ENCODE measurements around the gene DHRS7.

DHRS7 gene

DNA sequence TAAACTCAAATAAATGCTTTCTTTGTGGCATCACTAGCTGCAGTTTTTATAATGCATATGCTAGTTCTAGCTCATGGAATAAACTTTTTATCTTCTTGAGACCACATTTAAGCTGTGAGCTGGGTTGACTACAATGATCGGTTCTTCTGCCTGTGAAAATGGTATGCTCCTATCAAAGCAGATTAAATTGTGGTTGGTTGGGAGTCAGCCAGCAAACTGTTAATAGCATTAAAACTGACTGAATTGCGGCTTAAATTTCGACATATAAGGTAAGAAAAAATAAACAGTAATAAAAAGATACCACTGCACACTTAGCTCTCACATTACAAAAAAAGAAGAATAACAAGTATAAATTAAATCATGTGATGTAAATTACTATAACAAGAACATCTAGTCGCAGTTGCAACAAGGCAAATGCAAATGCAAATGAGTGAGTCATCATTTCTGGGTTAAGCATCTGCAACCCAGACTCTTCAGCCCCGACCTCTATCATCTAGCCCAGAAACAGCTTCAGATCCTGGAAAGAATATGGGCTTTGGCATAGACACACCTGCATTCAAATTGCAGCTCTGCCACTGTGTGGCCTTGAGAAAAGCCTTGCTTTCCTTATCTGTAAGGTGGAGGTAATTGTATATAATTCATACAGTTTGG is 19.8 kb upstream of the DHRS7 start:
- no peak for DNase-seq (ENCODE audit: low read depth)

DNA sequence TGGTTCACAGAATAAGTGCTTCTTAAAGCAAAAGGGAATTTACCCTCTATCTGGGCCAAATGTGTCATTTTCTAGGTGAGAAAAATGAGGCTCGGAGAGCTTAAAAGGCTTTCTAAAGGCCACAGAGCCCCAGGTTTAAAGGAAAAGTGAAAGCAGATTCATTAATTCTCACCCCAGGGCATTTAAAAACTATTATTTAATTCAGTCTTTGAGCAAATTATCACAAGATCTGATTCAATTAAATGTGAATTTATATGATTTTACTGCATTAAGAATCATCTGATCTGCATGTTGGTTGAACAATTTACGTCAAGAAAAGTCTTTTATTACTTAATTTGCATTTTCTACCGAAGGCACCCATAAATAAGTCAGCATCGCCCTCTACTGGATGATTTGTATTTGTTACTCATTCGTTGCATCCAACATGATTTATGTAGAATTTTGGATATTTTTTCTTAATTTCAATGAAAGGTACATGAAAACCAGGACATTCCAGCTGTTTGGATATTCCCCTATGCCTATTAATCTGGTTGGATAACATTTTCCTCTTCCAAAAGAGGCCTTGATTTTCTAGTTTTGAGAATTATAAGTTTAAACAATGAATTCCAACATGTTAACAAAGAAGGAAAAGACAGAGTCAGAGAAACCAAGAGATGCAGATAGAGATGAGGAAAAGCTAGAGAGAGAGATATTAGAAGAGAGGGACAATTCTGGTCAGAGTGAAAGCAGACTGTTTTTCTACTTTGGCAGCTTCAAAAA is 19.1 kb upstream of the DHRS7 start:
- no peak for DNase-seq (ENCODE audit: low read depth)

DNA sequence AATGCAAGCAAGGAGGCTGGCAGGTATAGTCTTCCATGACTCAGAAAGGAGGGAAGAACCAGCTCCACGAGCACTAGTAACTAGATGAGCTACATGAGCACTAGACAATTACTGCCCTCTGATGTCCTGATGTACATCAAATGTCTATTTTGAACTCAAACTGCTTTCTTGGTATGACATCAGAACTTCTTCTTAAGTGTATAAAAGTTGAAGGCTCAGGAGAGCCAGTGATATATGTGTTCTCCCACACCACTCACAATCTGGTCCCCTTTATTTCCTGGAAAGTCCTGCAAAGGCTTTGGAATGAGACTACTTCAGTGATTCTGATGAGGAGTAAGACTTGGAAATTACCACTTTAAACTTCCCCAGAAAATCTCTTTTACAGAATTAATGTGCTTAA is 18.5 kb upstream of the DHRS7 start:
- DNase-seq (ENCODE audit: low read depth) = no peak

DNA sequence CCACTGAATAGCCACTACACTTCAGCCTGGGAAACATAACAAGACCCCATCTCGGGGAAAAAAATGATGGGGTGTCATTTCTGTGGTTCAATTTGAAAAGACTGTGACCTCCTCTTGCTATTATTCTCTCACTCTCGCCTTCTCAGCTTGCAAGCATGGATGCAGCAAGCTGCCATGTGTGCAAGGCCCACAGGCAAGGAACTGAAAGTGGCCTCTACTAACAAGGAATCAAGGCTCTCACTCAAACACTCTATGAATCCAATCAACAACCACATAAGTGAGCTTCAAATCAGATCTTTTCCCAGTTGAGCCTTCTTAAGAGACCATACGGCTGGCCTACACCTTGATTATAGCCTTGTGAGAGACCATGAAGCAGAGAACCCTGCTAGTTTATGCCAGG is 17.9 kb upstream of the DHRS7 start:
- no peak for DNase-seq (ENCODE audit: low read depth)

DNA sequence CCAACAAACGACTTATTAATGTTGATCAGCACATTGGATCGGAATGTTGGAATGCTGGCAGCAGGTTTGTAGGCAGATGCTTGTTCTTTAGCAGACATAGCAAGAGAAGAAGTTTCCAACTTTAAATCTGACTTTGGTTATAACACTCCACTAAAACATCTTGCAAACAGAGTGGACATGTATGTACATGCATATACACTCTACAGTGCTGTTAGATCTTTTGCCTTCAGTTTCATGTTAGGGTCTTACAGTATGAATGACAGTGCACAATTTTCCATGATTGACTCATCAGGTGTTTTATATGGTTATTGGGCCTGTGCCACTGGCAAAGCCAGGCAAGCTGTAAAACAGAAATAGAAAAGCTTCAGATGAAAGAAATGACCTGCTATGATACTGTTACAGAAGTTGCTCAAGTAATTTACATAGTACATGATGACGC is 14.3 kb upstream of the DHRS7 start:
- no peak for DNase-seq (ENCODE audit: low read depth)

DNA sequence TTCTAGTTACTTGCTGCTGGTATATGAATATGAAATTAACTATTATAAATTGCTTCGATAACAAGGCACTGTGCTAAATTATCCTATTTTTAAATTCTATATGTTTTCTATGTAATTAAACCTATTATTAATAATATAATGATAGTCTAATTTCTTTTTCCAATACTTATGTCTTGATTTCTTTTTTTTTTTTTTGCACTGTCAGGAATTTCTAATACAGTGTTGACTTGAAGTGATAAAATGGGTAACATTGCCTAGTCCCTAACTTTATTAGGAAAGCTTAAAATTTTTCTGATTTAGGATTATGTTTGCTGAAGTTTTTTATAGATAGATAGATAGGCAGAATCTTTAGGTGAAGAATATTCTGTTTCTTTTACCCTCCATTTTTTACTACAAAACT is 13.6 kb upstream of the DHRS7 start:
- no peak for DNase-seq (ENCODE audit: low read depth)

DNA sequence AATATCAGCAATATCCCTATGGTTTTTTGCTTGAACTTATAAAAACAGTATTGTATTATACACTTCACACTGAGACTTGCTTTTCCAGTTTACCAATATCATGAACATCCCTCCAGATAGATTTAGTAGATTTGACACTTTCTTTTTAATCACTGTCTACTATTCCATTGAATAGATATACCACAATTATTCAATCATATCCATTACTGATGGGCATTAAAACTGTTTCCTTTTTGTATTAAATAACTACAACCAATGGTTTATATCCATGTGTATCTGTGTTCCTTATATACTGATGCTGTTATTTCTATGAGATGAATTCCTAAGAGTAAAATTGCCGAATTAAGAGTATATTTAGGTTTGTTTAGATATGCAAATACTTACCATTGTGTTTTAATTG is 13.0 kb upstream of the DHRS7 start:
- DNase-seq (ENCODE audit: low read depth) = no peak

DNA sequence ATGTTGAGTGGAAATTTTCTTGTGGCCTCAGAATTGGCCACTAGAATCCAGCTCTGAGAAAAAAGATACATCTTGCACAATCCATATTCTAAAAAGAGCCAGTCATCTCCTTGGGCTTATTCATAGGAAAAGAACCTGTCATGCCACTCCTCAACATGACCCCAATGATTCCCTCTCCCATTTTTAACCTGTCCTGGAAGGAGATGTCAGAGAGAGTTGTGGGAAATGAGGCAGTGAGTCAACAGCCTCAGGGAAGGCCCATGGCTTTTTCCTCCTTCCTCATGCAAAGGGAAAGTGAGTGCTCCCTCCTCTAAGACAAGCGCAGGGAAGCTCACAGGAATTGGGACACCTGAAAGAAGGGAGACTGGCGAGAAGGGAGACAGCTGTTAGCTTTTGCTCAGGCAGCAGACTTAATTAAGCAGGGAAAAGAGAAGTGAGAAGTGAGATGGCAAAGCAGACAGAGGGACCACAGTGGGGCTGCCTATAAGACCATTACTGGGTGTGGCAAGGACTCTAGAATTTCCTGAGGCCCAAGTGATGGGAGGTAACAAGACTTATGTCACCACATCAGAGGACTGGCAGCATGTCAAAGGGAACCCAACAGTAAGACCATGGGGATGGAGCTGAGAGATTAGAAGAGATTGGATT is 10.2 kb upstream of the DHRS7 start:
- no peak for DNase-seq (ENCODE audit: low read depth)

DNA sequence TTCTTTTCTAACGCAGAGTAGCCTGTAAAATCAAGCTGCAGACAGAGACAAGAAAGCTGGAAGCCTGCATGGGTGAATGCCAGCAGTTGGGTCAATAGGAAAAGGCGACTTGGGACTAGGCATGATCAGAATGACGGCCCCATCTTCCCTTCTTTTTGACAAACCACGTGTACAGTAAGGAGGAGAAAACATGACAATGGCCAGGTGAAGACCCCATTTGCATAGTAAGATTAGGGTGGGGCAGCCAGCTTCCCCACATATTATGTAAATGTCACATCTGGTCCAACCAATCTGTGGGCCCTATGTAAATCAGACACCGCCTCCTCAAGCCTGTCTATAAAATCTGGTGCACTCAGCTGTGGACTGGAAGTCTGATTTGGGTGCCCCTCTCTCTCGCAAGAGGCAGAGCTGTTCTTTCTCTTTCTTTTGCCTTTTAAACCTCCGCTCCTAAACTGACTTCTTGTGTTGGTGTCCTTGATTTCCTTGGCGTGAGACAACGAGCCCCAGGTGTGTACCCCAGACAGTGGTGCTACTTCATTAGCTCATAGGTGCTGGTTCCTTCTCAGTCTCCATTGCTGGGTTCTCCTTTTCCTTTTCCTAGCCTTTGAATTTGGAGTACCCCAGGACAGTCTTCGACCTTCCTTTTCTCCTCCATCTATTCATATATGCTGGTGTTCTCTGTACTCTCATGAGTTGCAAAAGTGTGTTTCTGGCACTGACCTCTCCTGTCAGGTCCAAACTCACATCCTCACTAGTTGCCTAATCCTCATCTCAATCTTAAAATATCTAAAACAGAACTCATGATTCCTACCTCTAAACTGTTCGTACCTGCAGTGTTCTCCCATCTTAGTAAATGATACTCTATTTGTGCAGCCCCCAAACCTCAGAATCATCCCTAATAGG is 9.4 kb upstream of the DHRS7 start:
- no peak for DNase-seq (ENCODE audit: low read depth)

DNA sequence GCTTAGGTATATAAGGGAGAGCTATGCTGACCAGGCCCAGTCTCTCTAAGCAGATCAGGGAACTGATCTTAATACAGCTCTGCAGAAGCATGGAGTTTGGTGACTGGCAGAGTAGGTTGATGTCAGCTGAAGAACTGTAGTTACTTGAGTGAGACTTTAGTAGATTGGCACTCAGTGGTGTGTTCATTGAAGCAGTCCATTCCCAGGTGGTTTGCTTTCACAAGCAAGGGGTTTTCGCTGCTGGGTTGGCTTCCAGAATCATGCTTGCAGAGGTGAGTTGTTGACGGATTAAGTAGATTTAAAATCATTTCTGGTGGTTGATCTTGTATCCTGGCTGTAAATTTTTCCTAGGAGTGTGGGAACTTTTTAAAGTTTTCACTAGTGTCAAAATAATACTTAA is 6.5 kb upstream of the DHRS7 start:
- DNase-seq (ENCODE audit: low read depth) = no peak

DNA sequence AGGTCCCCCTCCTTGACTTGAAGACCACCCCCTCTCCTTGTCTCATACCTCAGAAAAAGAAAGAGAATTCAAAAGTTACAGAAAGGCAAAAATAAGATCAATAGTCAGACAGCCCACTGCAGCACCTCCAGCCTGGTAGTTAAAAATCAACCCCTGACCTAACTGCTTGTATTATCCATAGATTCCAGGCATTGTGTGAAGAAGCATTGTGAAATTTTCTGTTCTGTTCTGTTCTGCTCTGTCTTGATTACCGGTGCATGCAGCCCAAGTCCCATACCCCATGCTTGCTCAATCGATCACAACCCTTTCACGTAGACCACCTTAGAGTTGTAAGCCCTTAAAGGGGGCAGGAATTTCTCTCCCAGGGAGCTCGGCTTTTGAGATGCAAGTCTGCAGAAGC is 5.8 kb upstream of the DHRS7 start:
- DNase-seq (ENCODE audit: low read depth) = no peak

DNA sequence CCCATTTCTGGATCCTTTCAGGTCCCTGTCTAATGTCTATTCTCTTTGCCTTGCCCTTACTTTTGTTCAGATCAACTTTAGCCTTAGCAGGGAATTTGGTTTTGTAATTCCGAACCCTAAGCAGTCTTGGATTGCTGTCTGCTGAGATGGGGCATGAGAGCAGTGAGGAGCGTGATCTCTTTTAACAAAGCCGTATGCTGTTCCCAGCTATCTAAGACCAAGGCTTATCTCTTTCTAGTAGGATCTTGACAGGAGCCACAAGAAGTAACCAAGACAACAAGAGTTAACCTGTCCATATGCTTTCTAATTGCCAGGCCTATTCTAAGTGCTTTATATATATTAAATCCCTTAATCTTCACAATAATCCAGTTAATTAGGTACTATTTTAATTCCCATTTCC is 4.5 kb upstream of the DHRS7 start:
- DNase-seq (ENCODE audit: low read depth) = no peak

DNA sequence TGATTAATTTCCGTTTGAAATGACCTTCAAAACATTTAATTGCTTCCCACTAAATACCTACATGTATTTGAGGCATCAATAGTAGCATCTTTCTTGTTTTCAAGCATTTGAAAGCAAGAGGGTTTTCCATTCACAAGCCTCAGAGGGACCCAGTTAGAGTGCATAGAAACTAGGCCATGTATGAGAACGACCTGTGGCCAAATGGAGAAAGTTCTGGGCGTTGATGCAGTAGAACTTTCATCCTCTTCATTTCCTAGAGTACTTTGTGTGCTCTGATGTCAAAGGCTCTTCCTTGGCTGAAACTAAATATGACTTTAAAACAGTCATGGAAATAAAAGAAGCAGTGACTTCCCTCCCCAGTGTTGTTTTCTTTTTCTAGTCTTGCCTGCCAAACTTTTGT is 944 bp upstream of the DHRS7 start:
- DNase-seq (ENCODE audit: low read depth) = no peak

DNA sequence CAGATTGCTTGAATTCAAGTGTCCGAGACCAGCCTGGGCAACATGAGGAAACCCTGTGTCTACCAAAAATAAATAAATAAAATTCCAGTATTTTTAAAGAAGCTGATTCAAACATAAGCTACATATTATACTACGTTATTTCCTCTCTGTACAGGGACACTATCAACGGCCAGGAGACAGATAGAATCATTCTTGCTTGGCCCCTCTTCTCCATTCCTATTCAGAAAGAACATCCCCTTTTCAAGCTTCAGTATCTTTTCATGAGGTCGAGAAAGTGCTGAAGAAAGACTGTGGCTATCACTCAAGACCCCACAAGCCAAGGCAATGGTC is 314 bp upstream of the DHRS7 start:
- no peak for DNase-seq (ENCODE audit: low read depth)

DNA sequence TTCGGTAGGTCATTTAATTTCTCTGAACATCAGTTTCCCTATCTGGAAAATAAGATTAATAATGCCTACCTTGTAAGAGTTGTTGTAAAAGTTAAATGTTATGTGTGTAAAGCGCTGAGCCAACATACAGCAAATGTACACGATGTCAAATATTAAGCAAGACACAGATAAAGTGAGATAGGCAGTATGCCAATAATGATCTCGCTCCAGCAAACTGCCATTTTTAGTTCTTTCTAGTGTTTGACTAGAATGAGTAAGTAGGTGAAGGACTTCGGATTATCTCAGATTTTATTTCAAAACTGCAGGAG is 840 bp downstream of the DHRS7 start:
- DNase-seq (ENCODE audit: low read depth) = no peak

DNA sequence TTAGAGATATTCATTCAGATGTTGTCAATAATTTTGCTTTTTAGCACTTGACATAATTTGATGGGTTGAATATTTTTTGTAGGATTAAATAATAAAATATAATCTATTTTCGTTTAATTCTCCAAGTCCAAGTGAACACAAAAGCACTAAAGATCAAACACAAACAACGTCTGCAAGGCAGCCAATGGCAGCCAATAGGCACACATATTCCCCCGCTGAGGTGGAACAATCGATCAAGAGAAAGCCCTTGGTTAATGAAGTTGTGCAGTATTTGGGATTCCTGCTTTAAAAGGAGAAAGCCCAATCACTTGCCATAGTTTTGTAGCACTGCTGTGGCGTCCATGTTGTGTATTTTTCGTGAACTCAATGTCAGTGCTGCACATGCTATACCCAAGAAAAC is 1.5 kb downstream of the DHRS7 start:
- no peak for DNase-seq (ENCODE audit: low read depth)

DNA sequence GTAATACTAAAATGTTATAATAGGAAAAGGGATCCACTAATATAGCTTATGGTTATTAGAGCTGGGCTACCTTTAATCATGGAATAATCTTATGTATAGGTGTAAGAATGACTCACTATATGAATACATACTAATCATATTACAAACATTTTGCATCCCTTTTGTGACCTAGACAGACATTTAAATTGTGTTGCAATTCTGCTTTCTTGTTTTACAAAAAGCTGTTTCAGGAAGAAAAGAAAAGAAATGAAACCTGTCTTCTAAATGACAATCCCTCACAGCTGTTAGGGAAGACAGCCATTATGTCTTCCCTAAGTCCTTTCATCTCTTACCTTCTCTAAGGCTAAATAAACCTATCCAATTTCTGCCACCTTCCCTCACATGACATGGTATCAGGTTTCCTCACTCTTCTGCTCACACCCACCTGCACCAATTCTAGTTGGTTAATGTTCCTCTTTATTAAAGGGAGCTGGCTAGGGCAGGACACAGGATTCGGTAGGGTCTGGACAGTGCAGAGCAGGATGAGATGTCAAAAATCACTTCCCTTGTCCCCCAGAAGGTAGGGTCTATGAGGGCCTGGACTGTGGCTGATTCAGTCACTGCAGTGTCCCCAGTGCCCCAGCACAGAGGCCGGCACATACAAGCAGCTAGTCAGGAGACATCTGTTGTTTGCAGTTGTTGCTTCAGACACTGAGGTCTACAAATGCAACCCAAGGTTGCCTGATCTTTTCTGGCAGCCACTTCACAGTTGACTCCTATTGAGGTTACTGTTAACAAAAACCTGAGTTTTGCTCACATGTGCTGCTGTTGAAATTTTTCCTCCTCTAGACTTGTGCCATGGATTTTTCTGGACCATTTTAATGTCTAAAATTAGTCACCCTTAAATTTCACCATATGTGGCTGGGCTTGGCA is 3.7 kb downstream of the DHRS7 start:
- no peak for DNase-seq (ENCODE audit: low read depth)

DNA sequence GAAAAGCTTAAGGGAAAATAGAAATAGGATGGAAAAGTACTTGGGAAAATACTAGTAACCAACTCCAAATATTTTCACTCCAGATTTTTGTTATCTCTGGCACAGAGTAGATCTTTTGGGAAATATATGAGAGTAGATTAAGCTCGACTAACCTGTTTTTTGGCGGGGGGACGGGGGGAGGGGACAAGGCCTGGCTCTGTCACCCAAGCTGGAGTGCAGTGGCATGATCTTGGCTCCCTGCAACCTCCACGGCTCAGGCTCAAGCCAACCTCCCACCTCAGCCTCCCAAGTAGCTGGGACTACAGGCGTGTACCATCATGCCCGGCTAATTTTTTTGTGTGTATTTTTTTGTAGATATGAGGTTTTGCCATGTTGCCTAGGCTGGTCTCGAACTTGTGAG is 4.8 kb downstream of the DHRS7 start:
- DNase-seq (ENCODE audit: low read depth) = no peak

DNA sequence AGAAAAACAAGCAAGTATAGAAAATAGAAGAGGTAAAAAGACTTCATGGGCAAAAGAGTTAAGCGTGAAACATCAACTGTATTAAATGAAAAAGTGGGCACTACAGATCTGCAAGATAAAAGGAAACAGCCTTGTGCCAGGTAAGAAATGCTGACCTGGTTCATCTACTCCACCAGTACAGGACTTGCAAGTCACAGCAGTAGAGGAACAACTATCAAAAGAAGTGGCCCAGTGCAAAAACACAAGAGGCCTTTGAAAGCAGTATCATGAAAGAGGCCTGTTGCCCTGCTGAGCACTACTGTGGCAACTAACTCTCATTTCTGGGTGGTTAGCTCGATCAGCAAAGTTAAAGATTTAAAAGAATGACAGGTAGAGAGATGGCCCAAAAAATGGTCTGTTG is 10.5 kb downstream of the DHRS7 start:
- DNase-seq (ENCODE audit: low read depth) = no peak

DNA sequence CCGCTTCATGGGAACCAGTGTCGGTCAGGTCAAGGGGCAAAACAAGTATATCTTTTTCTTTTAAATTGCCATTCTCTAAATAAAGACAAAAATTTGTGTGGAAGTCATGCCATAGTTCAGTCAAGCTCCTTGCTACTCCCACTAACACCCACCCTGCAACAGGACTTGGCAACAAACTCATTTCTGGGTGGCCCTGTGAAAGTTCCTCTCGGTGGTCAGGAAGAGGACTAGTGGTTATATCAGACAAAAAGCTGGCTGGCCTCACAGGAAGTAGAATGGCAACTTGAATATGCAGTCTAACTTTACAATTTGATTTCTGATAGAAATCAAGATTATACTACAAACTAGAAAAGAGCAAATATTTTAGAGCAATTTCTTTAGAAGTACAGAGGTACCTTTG is 11.2 kb downstream of the DHRS7 start:
- DNase-seq (ENCODE audit: low read depth) = no peak

DNA sequence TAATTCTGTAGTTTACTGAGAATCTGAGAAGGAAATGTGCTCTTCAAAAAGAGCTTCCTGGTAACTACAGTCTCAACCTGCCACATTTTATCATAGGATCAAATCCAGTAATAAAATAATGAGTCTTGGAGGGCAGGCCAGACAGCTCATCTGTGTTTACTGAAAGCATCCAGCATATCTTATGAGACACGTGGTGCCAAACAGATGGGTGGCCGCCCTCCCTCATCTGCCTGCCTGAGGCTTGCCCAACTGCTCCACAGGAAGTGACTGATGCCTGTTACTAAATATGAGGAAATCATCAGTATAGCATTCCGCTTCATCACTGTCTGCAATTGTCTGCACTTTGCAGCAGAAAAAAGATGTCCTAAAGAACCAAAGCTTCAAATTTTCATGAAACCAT is 13.5 kb downstream of the DHRS7 start:
- DNase-seq (ENCODE audit: low read depth) = peak; percentile 47

DNA sequence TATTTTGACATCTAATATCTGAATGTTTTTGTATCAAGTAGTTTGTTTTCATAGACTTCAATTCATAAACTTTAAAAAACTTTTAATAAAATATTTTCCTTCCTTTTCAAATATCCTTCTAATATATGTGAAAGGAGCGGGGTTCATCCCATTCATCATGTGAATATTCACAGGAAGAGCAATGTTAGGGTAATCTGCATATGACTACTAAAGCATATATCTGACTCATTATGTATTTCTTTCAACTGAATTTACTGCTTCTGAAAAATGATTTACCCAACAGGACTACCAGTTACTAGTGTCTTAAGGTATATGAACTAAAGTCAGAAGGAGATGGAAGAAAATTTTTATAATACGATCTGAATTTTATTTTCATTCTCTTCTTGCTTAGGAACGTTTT is 30.5 kb downstream of the DHRS7 start:
- no peak for DNase-seq (ENCODE audit: low read depth)

Measured in stimulated activated CD8-positive, alpha-beta memory T cell treated with anti-CD3 and anti-CD28 coated beads, Interleukin-12 subunit alpha, Interleukin-12 subunit beta, amount 100 ng/mL, for 4 hours (primary cell).